ENCODE data around the gene STAT2. TPM values are rescaled to one million over a fixed set of nuclear protein-coding genes. Genes with fewer than 3 reads are reported as not detected.
A peak's percentile ranks its signal among the peaks of the same experiment; 100 is the strongest.

STAT2 gene
- total RNA-seq, 6 experiments from 2014 or later = 82.8 to 182 (median 108) TPM

GRCh38 chr12:56398324-56398723 lies 38.4 kb upstream of the STAT2 start:
- peak in 1 of 4 donors; percentile 49 for ATAC-seq
- intact Hi-C loops (cut with DNase I) = no loop called here

GRCh38 chr12:56392331-56392730 lies 32.4 kb upstream of the STAT2 start:
- no peak overlapping the region for H3K4me3 ChIP-seq
- H3K27me3 ChIP-seq = no peaks in the 10 kb centered on the region
- no peaks in the 10 kb centered on the region for H3K36me3 ChIP-seq
- no peak for DNase-seq
- no peaks in the 10 kb centered on the region for H3K9me3 ChIP-seq
- no peaks in the 10 kb centered on the region for H3K4me1 ChIP-seq
- no peak overlapping the region for H3K27ac ChIP-seq
- WGBS (ENCODE audit: insufficient coverage, low coverage, low lambda C conversion rate, missing lambda C conversion rate) = 88% methylated on average over 2 of the region's 2 CpGs
- TF ChIP-seq POLR2A (IDR thresholded peaks at IDR 0.05) (no peak), CTCF (IDR thresholded peaks at IDR 0.05) (no peak)
- intact Hi-C loops (cut with DNase I) = no loop called here
- ATAC-seq = no peak

More at GRCh38 chr12:56398324-56398723, 38.4 kb upstream of the STAT2 start:
- no peak overlapping the region for H3K27ac ChIP-seq
- H3K4me3 ChIP-seq = no peak overlapping the region
- DNase-seq = no peak
- no peaks in the 10 kb centered on the region for H3K4me1 ChIP-seq
- no peaks in the 10 kb centered on the region for H3K36me3 ChIP-seq
- no peaks in the 10 kb centered on the region for H3K27me3 ChIP-seq
- no peaks in the 10 kb centered on the region for H3K9me3 ChIP-seq
- no peak for TF ChIP-seq POLR2A (IDR thresholded peaks at IDR 0.05)
- TF ChIP-seq CTCF (IDR thresholded peaks at IDR 0.05) = no peak

- no peak for ATAC-seq
- no peak overlapping the region for H3K27ac ChIP-seq
- no peaks in the 10 kb centered on the region for H3K27me3 ChIP-seq
- 25% methylated on average over 1 of the region's 1 CpG for WGBS (ENCODE audit: insufficient coverage, low coverage, low lambda C conversion rate, missing lambda C conversion rate)
- H3K36me3 ChIP-seq = no peaks in the 10 kb centered on the region
- no peak for TF ChIP-seq POLR2A (IDR thresholded peaks at IDR 0.05)
- no peak for TF ChIP-seq CTCF (IDR thresholded peaks at IDR 0.05)
- no peak for DNase-seq
- intact Hi-C loops (cut with DNase I) = no loop called here
- H3K4me1 ChIP-seq = no peaks in the 10 kb centered on the region
- no peaks in the 10 kb centered on the region for H3K9me3 ChIP-seq
- no peak overlapping the region for H3K4me3 ChIP-seq
Measured at GRCh38 chr12:56391721-56392120, 31.8 kb upstream of the STAT2 start.

GRCh38 chr12:56389412-56389811 lies 29.5 kb upstream of the STAT2 start:
- Histone ChIP-seq H3K27me3 (no peaks in the 10 kb centered on the region), H3K27ac (no peak overlapping the region), H3K4me1 (peaks cover 0 to under 1% (median 0%) of the 10 kb centered on the region in 4 donors), H3K9me3 (no peaks in the 10 kb centered on the region), H3K36me3 (no peaks in the 10 kb centered on the region), H3K4me3 (no peak overlapping the region)
- DNase-seq = no peak
- WGBS (ENCODE audit: insufficient coverage, low coverage, low lambda C conversion rate, missing lambda C conversion rate) = 54% methylated on average over 5 of the region's 5 CpGs
- intact Hi-C loops (cut with DNase I) = no loop called here
- no peak for TF ChIP-seq CTCF (IDR thresholded peaks at IDR 0.05)
- TF ChIP-seq POLR2A (IDR thresholded peaks at IDR 0.05) = no peak
- no peak for ATAC-seq

- no peak overlapping the region for H3K4me3 ChIP-seq
- no peak overlapping the region for H3K27ac ChIP-seq
- ATAC-seq = no peak
- H3K36me3 ChIP-seq = no peaks in the 10 kb centered on the region
- no peaks in the 10 kb centered on the region for H3K27me3 ChIP-seq
- TF ChIP-seq CTCF (IDR thresholded peaks at IDR 0.05) (no peak), POLR2A (IDR thresholded peaks at IDR 0.05) (no peak)
- H3K4me1 ChIP-seq = peaks cover 0 to 9% (median 4%) of the 10 kb centered on the region in 4 donors
- 78% methylated on average over 7 of the region's 7 CpGs for WGBS (ENCODE audit: insufficient coverage, low coverage, low lambda C conversion rate, missing lambda C conversion rate)
- intact Hi-C loops (cut with DNase I) = no loop called here
- DNase-seq = no peak
- no peaks in the 10 kb centered on the region for H3K9me3 ChIP-seq
Measured at GRCh38 chr12:56387152-56387736, 27.3 kb upstream of the STAT2 start.

All from right lobe of liver (tissue), 6 donors.